Left kidney (tissue), 2 donors: ENCODE measurements around the gene IP6K2. TPM values are rescaled to one million over a fixed set of nuclear protein-coding genes. Genes with fewer than 3 reads are reported as not detected.
"Not testable (repeated sequence)": the region's sequence is repeated elsewhere in the genome, so short reads cannot be mapped to it uniquely, and the experiment has no call there.

ENCODE experiments used
- DNase-seq: peaks from one replicate; pipeline ENCODE4 v3.0.0-alpha.2; 2013
- polyA plus RNA-seq: library from polyadenylated mRNA; unstranded; fragments of 120-200 nt; gene quantifications from one replicate; pipeline ENCODE4 v1.2.1, GENCODE V29; 2013; ENCODE audit not compliant: insufficient read length

IP6K2 gene
- polyA plus RNA-seq, 1 donor = 241 TPM

DNA sequence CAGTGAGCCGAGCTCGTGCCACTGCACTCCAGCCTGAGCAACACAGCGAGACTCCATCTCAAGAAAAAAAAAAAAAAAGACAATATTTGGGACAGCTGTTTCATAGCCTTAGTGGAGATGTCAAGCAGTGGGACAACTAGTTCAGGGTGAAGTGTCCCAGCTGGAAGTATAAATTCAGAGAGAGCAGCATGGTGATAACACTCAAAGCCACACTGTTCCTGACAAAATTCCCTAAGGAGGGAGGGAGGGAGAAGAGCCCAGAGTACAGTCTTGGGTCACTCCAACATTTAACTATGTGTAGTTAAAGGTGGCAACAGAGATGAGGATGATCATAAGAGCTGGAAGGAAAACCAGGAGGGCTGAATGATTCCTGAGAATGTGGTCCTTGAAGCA is 21.1 kb upstream of the IP6K2 start:
- peak; percentile 69 for DNase-seq

DNA sequence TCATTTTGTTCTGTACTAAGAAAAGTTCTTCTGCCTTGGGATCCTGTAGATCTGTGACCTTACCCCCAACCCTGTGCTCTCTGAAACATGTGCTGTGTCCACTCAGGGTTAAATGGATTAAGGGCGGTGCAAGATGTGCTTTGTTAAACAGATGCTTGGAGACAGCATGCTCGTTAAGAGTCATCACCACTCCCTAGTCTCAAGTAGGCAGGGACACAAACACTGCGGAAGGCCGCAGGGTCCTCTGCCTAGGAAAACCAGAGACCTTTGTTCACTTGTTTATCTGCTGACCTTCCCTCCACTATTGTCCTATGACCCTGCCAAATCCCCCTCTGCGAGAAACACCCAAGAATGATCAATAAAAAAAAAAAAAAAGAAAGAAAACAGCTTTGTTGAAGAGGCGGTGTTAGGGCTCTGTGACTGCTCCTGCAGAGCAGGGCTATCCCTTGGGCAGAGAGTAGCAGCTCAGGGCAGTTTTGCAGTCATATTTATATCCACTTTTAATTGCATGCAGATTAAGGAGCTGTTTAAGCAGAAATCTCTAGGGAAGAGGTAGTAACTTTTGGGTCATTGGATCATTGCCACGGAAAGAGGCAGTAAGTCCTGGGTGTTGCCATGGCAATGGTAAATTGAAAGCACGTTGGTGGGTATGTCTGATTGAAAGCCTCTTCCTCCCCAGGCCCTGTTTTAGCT is 18.2 kb upstream of the IP6K2 start:
- DNase-seq = not testable (repeated sequence)

DNA sequence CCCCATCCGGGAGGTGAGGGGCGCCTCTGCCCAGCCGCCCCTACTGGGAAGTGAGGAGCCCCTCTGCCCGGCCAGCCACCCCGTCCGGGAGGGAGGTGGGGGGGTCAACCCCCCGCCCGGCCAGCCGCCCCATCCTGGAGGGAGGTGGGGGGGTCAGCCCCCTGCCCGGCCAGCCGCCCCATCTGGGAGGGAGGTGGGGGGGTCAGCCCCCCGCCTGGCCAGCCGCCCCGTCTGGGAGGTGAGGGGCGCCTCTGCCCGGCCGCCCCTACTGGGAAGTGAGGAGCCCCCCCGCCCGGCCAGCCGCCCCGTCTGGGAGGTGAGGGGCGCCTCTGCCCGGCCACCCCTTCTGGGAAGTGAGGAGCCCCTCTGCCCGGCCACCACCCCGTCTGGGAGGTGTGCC is 17.5 kb upstream of the IP6K2 start:
- not testable (repeated sequence) for DNase-seq

DNA sequence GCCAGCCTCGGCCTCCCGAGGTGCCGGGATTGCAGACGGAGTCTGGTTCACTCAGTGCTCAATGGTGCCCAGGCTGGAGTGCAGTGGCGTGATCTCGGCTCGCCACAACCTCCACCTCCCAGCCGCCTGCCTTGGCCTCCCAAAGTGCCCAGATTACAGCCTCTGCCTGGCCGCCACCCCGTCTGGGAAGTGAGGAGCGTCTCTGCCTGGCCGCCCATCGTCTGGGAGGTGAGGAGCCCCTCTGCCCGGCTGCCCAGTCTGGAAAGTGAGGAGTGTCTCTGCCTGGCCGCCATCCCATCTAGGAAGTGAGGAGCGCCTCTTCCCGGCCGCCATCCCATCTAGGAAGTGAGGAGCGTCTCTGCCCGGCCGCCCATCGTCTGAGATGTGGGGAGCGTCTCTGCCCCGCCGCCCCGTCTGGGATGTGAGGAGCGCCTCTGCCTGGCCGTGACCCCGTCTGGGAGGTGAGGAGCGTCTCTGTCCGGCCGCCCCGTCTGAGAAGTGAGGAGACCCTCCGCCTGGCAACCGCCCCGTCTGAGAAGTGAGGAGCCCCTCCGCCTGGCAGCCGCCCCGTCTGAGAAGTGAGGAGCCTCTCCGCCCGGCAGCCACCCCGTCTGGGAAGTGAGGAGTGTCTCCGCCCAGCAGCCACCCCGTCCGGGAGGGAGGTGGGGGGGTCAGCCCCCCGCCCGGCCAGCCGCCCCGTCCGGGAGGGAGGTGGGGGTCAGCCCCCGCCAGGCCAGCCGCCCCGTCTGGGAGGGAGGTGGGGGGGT is 16.9 kb upstream of the IP6K2 start:
- DNase-seq = not testable (repeated sequence)

DNA sequence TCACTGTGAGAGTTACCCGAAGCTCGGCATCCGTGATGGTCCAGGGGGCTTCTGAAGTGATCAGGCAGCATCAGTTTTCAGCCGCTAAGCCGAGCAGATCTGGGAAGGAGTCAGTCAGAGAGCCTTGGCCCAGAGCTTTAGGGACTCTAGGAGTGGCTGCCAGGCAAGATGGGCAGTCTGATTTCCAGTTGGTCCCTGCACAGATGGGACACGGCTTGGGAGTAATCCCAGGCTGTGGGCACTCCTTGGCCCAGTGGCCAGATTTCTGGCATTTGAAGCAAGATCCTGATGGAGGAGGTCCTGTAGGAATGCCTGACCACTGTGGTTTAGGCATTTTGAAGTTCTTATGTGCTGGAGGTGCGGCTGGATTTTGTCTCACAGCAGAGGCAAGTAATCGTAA is 10.5 kb upstream of the IP6K2 start:
- no peak for DNase-seq

DNA sequence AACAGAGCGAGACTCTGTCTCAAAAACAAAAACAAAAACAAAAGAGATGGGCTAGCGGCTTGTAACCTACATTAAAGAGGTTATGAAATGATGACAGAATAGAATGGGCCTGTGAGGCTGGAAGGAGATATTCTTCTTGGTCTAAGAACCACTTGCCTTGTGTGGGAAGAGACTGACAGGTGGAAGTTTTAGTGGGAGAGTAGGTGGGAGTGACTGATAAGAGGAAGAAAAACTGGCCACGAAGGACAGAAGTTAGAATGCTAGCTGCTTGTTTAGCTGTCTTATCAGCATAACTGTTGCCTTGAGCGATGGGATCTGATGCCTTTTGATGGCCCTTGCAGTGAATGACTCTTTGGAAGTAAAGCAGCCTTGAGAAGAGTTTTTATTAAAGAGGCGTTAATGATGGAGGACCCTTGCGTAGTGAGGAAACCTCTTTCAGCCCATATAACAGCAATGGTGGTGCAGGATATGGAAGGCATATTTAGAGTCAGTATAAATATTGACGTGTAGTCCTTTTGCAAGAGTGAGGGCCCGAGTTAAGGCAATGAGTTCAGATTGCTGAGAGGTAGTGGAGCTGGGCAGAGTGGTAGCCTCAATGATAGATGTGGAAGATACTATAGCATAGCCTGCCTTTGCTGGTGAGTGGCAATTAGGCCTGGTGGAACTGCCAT is 8.3 kb upstream of the IP6K2 start:
- not testable (repeated sequence) for DNase-seq

DNA sequence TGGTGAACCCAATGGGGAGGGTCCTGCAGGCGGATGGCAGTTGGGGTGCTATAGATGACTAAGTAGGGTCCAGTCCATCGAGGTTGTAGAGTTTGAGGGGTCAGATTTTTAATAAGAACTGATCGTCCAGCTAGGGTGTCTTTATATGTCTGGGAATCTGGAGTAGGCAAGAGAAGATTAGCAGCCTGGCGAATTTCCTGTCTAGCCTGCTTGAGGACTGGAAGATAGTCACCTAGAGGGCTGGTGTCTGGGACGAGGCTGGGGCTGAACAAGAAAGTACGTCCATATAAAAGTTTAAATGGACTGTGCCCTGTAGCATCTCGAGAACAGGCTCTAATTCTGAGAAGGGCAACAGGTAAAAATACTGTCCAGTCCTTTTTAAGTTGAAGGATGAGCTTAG is 6.7 kb upstream of the IP6K2 start:
- no peak for DNase-seq

DNA sequence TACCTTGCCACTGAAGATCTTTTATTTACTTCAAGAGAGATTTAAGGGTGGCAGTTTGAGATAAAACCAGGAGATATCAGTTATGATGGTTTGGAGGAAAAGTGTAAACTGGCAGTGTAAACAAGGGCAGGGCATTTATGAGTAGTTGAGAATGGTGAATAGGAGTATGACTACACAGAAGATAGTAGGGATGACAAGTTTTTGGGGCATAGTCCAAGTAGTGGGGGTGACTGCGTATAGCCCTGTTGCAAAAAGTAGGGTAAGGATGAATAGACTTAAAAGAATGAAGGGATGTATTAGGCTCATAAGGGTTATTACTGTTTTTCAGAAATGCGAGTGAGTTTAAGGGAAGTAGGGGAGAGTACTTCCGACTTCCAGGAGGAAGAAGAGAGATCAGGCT is 6.3 kb upstream of the IP6K2 start:
- not testable (repeated sequence) for DNase-seq

DNA sequence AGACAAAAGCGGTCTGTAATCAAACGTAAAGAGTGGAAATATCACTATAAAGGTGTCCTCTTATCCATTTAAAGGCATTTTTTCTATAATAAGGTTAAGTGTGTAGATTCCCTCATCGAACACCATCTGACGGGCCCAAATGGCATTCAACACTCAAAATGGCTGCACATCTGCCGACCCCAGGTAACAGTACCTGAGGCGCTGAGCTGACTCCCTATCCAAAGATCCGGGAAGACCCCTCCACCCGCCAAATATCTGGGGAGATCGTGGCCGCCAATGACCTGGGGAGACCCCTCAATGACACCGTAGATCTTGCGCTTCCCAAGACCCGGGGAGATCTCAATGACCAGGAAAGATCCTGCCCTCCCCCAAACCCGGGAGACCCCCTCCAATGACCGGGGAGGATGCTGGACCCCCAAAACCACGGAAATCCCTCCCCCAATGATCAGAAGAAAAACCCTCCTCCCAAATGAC is 476 bp downstream of the IP6K2 start:
- peak; percentile 61 for DNase-seq

DNA sequence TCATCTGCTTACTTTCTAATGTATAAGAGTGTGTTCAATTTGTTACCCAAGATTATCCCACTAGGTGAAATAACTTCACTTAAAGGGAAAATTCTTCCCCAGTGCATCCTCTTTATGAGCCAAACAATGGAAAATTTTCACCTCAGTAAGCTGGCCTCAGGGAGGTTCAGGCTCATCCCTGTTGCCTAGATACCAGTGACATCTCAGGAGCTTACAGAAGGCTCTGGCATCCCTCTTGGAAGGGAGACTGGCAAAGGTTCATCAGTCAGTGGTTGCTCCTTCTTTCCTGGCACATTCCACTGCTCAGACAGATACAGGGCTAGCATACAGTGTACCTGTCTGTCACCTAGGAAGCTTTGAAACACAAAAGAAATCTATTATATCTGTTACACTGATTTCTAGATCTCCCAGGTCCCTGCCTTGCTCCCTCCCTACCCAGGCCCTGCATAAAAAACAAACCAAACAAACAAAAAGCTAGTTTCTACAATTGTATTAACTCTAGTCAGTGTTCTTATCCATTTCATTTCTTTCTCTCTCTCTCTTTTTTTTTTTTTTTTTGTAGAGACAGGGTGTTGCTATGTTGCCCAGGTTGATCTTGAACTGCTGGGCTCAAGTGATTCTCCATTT is 1.7 kb downstream of the IP6K2 start:
- DNase-seq = no peak

DNA sequence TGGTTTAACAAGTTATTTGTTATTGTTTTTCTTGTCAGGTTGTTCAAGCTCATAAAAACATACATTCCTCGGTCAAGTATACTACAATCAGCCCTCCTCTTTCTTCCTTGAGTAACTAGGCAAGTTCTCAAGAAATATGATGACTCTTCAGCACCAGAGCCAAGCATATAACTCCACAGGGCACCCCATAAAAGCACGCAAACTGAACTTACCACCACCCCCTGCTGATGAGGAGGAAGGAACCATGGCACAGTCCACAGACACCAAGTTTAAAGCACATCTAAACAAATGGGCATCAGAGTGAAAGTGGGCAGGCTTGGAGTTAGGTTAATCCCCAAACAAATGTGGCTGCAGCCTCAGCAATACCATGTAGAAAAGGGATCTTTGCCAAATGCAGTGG is 5.3 kb downstream of the IP6K2 start:
- DNase-seq = no peak

DNA sequence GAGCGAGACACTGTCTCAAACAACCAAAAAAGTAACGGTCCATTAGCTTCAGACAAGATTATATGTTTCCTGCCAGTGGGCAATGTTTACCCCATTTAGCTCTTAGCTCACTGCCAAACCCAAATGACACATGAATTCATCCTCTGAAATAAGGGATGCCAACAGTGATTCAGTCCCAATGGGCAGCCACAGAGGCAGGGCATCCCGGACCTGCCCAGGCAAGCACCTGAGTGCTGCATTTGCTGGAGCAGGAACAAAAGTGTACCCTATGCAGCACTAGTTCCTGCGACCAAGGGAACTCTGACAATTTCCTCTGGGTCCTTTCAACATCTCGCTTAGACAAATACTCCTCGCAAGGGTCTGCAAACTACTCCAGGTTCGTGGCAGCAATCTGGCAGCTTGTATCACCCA is 8.0 kb downstream of the IP6K2 start:
- DNase-seq = no peak

DNA sequence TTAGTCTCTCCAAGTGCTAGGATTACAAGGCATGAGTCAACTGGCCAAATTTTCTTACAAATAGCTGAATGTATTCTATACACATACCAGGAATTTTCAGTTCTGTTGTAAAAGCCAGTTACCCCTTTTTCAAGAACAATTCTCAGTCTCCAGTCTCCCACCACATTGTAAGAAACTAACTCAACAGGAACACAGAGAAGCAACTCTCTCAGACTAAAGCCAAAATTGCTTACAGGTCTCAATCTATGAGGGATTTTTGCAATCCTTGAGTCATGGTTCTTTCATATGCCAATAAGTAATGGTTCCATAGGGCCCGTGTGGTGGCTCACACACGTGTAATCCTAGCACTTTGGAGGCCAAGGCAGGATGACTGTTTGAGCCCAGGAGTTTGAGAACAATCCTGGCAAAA is 8.5 kb downstream of the IP6K2 start:
- DNase-seq = no peak

DNA sequence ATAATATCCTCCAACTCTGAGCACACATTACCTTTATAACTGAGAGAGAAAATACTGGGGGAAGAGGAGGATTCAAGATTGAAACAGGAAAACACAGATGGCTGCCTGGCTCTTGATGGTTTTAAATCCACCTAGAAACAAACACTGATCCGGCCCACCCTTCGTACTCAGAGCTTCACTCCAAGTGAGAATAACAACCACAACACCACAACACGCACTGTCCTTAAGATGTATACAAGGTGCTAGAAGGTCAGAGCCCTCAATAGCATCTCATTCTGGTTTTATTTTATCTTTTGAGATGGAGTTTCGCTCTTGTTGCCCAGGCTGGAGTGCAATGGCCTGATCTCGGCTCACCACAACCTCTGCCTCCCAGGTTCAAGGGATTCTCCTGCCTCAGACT is 9.9 kb downstream of the IP6K2 start:
- no peak for DNase-seq

DNA sequence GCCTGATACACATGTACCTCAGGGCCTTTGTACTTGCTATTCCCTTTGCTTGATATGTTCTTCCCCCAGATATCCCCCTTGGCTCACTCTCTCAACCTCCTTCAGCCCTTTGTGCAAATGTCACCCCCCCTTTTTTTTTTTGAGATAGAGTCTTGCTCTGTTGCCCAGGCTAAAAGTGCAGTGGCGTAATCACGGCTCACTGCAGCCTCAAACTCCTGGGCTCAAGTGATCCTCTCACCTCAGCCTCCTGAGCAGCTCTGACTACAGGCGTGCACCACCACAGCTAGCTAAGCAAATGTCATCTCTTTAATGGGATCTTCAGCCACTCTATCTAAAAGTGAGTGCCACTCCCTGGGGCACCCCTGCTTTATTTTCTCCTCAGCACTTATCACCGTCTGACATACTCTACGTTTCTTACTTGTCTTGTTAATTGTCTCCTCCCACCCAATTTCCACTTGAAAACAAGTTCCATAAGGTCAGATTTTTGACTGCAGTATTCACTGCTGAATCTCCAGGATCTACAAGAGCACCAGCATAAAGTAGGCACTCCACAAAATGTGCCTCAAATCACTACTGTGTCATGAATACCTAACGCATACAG is 14.6 kb downstream of the IP6K2 start:
- DNase-seq = no peak

DNA sequence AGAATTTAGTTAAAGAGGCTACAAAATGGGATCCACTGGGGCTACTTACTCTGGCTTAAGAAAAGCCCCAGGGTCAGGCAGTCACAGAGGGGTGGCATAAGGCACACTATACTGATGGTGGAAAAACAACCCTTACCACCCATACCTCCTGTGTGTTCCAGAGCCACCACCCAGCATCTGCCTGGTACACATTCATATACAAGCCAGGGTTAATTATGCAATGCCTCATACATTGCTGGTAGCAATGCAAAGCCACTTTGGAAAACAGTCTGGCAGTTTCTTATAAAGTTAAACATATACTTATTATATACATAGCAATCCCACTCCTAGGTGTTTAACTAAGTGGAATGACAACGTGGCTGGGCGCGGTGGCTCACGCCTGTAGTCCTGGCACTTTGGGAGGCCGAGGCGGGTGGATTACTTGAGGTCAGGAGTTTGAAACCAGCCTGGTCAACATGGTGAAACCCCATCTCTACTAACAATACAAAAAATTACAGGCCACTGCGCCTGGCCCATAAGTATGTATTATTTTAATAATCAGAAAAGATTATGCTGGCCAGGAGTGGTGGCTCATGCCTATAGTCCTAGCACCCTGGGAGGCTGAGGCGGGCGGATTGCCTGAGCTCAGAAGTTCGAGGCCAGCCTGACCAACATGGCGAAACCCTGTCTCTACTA is 16.2 kb downstream of the IP6K2 start:
- DNase-seq = no peak

DNA sequence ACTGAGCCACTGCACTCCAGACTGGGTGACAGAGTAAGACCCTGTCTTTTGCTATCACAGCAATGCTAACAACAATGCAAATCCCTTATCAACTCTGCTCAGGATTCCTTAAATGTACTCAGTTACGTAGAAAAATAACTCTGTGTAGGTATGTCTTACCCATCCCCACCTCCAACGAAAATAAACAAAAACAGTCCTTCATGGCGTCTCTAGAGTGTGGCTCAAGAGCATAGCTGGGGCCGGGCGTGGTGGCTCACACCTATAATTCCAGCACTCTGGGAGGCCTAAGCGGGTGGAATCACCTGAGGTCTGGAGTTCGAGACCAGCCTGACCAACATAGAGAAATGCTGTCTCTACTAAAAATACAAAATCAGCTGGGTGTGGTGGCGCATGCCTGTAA is 18.1 kb downstream of the IP6K2 start:
- no peak for DNase-seq

DNA sequence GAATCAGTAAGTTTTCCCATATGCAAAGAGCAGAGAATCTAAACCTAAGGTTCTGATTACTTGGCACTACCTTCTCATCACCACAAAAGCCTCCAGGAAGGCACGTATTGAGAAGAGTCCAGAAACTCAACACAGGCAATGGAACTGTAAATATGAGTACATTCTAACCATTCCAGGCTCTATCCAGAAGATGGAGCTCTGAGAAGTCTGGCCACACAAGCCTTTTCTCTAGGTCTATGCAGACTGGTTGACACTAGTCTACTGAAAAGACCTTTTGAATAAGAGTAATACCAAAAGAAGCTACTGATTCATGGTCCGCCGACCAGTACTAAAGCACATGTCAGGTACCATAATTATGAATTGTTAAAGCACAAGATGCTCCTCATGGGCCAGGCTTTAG is 19.1 kb downstream of the IP6K2 start:
- DNase-seq = no peak

DNA sequence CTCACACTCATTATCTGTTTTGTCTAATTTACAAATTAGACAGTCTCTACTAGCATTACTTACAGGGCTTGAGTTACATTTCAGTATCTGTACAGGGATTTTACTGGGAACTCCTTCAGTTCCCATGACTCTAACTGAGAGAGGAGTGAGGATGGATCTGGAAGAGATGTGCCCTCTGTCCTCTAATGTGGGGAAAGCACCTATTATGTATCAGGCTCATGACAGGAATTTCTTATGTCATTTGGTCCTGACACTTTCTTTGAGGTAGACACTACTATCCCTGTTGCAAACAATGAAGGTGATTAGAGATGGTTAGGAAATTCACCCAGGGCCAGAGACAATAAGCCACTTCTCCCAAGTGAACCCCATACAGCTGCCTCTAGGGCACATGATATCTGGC is 20.4 kb downstream of the IP6K2 start:
- DNase-seq = no peak

DNA sequence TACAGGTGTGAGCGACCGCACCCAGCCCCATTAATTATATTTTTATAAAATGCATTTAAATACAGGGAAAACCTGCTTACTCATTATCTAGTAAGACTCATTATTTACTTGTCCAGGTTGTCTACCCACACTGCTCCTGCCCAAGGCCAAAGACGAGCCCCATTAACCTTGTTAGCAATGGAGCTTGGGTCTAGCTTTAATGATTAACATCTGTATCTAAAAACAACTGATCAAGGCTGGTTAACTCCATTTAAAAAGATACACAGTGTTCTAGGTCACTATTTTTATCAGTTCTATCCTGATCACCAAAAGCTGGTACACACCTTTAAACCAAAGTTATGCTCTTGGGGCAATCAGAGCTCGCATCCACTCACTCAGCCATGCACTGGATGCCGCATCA is 20.9 kb downstream of the IP6K2 start:
- DNase-seq = no peak

DNA sequence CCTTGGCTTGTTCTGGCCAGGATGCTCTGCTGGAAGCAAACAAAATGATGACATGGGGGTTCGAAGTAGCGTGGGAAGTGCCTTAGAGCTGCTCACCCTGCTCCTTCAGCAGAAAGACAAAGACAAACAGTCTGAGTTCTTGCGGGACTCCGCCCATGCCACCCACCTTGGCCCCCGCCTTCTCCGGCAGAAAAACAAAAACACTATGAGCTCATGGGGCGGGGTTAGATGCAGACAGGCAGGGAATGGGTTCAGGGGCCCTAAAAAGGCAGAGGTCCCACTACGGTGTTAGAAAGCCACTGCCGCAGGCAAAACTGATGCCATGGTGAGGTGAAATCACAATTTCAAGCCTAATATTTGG is 21.6 kb downstream of the IP6K2 start:
- DNase-seq = no peak
